MM.1S (cell line): Measurements from ENCODE around the gene GCGR.

Experiments used
- DNase-seq: peaks from one replicate; pipeline ENCODE4 v3.0.0-alpha.2; 2015
- H2AFZ ChIP-seq: fragments of 300-600 bp; sonication (generic); 2 replicates; pipeline ENCODE4 v1.6.0; 2016; ENCODE audit warnings: antibody characterized with exemption, low read length
- H3F3A ChIP-seq: fragments of 300-600 bp; sonication (generic); 2 replicates; pipeline ENCODE4 v1.6.1; 2016; ENCODE audit warnings: mild to moderate bottlenecking, antibody characterized with exemption, low read length, moderate library complexity, mixed read lengths; ENCODE audit not compliant: insufficient read depth
- H3K27ac ChIP-seq: fragments of 300-600 bp; sonication (generic); 2 replicates; pipeline ENCODE4 v1.5.1; 2016; ENCODE audit warnings: mild to moderate bottlenecking, low read length
- H3K27me3 ChIP-seq: fragments of 300-600 bp; sonication (generic); replicated peaks from 2 replicates; pipeline ENCODE4 v1.6.0; 2016; ENCODE audit warnings: low read length; ENCODE audit not compliant: insufficient read depth
- H3K36me3 ChIP-seq: fragments of 300-600 bp; sonication (generic); replicated peaks from 2 replicates; pipeline ENCODE4 v1.6.1; 2016; ENCODE audit warnings: mild to moderate bottlenecking, low read length, mixed read lengths; ENCODE audit not compliant: insufficient read depth
- H3K4me1 ChIP-seq: fragments of 300-600 bp; sonication (generic); 2 replicates; pipeline ENCODE4 v1.6.1; 2016; ENCODE audit warnings: low read length, mixed read lengths
- H3K4me2 ChIP-seq: fragments of 300-600 bp; sonication (generic); 2 replicates; pipeline ENCODE4 v1.6.0; 2016; ENCODE audit warnings: low read depth, low read length
- H3K4me3 ChIP-seq: fragments of 300-600 bp; sonication (generic); 2 replicates; pipeline ENCODE4 v1.5.1; 2016; ENCODE audit warnings: low read length, mixed read lengths
- H3K79me2 ChIP-seq: fragments of 300-600 bp; sonication (generic); 2 replicates; pipeline ENCODE4 v1.6.1; 2016; ENCODE audit warnings: mixed run types, low read length, mixed read lengths
- H3K9ac ChIP-seq: fragments of 300-600 bp; sonication (generic); 2 replicates; pipeline ENCODE4 v1.6.1; 2016; ENCODE audit warnings: low read length, mixed read lengths
- H3K9me2 ChIP-seq: fragments of 300-600 bp; sonication (generic); replicated peaks from 2 replicates; pipeline ENCODE4 v1.6.1; 2016; ENCODE audit warnings: mild to moderate bottlenecking, low read length, mixed read lengths; ENCODE audit not compliant: insufficient read depth
- H3K9me3 ChIP-seq: fragments of 300-600 bp; sonication (generic); replicated peaks from 2 replicates; pipeline ENCODE4 v1.6.1; 2016; ENCODE audit warnings: mild to moderate bottlenecking, low read length, mixed read lengths; ENCODE audit not compliant: insufficient read depth
- H4K20me1 ChIP-seq: fragments of 300-600 bp; sonication (generic); 2 replicates; pipeline ENCODE4 v1.6.1; 2016; ENCODE audit warnings: mild to moderate bottlenecking, low read length, moderate library complexity, mixed read lengths; ENCODE audit not compliant: insufficient read depth
- CTCF ChIP-seq: fragments of 300-600 bp; sonication (generic); IDR thresholded peaks from 2 replicates; pipeline ENCODE4 v1.5.1; 2016; ENCODE audit warnings: antibody characterized with exemption, low read length, mixed read lengths
- EZH2 ChIP-seq: fragments of 300-600 bp; sonication (generic); optimal IDR thresholded peaks from 2 replicates; pipeline ENCODE3; 2017; ENCODE audit warnings: low read depth, mild to moderate bottlenecking, antibody characterized with exemption, low read length, mixed read lengths
- EZH2phosphoT487 ChIP-seq: fragments of 300-600 bp; sonication (generic); IDR thresholded peaks from 2 replicates; pipeline ENCODE4 v1.6.1; 2018; ENCODE audit warnings: antibody characterized with exemption, low read length

The GCGR gene

GRCh38 chr17:81815646-81815986 is 11.7 kb downstream of the GCGR start:
- H3K79me2 ChIP-seq: no peaks in the 10 kb centered on the region
- no peaks in the 10 kb centered on the region for H3K9me2 ChIP-seq
- TF ChIP-seq EZH2: no peak
- no peak for TF ChIP-seq CTCF
- no peak for TF ChIP-seq EZH2phosphoT487
- H4K20me1 ChIP-seq: no peaks in the 10 kb centered on the region
- no peak overlapping the region for H3K4me3 ChIP-seq
- H3K9ac ChIP-seq: no peak overlapping the region; the same call in 1 of the 2 replicates
- no peak overlapping the region for H3K27ac ChIP-seq
- peaks cover 8% of the 10 kb centered on the region for H3K4me1 ChIP-seq
- peaks cover 3% of the 10 kb centered on the region; the same call in 1 of the 2 replicates for H3F3A ChIP-seq
- H3K27me3 ChIP-seq: peaks cover 56% of the 10 kb centered on the region
- H3K9me3 ChIP-seq: no peaks in the 10 kb centered on the region
- H2AFZ ChIP-seq: peak overlapping the region; percentile 76
- DNase-seq: no peak
- no peaks in the 10 kb centered on the region for H3K36me3 ChIP-seq
- H3K4me2 ChIP-seq: peak overlapping the region; percentile 61

GRCh38 chr17:81817758-81818147 is 13.8 kb downstream of the GCGR start:
- no peak for DNase-seq
- no peak overlapping the region for H3K4me3 ChIP-seq
- no peaks in the 10 kb centered on the region for H3K9me2 ChIP-seq
- H3K27me3 ChIP-seq: peaks cover 34% of the 10 kb centered on the region
- no peaks in the 10 kb centered on the region for H3K9me3 ChIP-seq
- peaks cover 8% of the 10 kb centered on the region for H3K4me1 ChIP-seq
- TF ChIP-seq EZH2 (no peak), CTCF (no peak), EZH2phosphoT487 (no peak)
- H3K4me2 ChIP-seq: no peak overlapping the region
- no peaks in the 10 kb centered on the region for H3K36me3 ChIP-seq
- no peaks in the 10 kb centered on the region for H4K20me1 ChIP-seq
- no peak overlapping the region for H2AFZ ChIP-seq
- H3K27ac ChIP-seq: no peak overlapping the region
- no peaks in the 10 kb centered on the region for H3K79me2 ChIP-seq
- H3F3A ChIP-seq: peaks cover 3% of the 10 kb centered on the region; the same call in 1 of the 2 replicates
- no peak overlapping the region for H3K9ac ChIP-seq

- Histone ChIP-seq H3K4me1 (peaks cover 8% of the 10 kb centered on the region), H3K27me3 (peaks cover 19% of the 10 kb centered on the region), H3K79me2 (no peaks in the 10 kb centered on the region), H3K4me2 (no peak overlapping the region), H3K9ac (no peak overlapping the region), H3K4me3 (no peak overlapping the region), H4K20me1 (no peaks in the 10 kb centered on the region), H2AFZ (no peak overlapping the region), H3K9me2 (no peaks in the 10 kb centered on the region), H3K27ac (no peak overlapping the region), H3F3A (peaks cover 3% of the 10 kb centered on the region; the same call in 1 of the 2 replicates), H3K36me3 (no peaks in the 10 kb centered on the region), H3K9me3 (no peaks in the 10 kb centered on the region)
- no peak for DNase-seq
- TF ChIP-seq EZH2phosphoT487 (no peak), CTCF (no peak), EZH2 (no peak)
Measured at GRCh38 chr17:81819708-81820107, 15.8 kb downstream of the GCGR start.

- H2AFZ ChIP-seq: no peak overlapping the region
Measured at GRCh38 chr17:81821147-81821546, 17.2 kb downstream of the GCGR start.

More at GRCh38 chr17:81821147-81821546, 17.2 kb downstream of the GCGR start:
- Histone ChIP-seq H3F3A (no peaks in the 10 kb centered on the region; the same call in 1 of the 2 replicates), H3K27me3 (peaks cover 19% of the 10 kb centered on the region), H3K9me3 (no peaks in the 10 kb centered on the region), H3K9ac (no peak overlapping the region), H4K20me1 (no peaks in the 10 kb centered on the region), H3K4me2 (no peak overlapping the region), H3K79me2 (no peaks in the 10 kb centered on the region), H3K4me3 (no peak overlapping the region), H3K36me3 (no peaks in the 10 kb centered on the region), H3K27ac (no peak overlapping the region), H3K4me1 (peaks cover 2% of the 10 kb centered on the region), H3K9me2 (no peaks in the 10 kb centered on the region)
- DNase-seq: no peak
- TF ChIP-seq EZH2phosphoT487: no peak
- no peak for TF ChIP-seq EZH2
- TF ChIP-seq CTCF: no peak
